GM23338 (cell line): ENCODE results near the gene KLK11. TPM values are rescaled to one million over a fixed set of nuclear protein-coding genes. Genes with fewer than 3 reads are reported as not detected.

ENCODE experiments used
- ATAC-seq: fragments of 200-7000 bp; cut with Tn5 transposase; 3 replicates; pipeline ENCODE4 v1.9.1; 2020
- DNase-seq: peaks from one replicate; pipeline ENCODE4 v3.0.0-alpha.2; 2015; ENCODE audit warnings: low spot score
- H2AFZ ChIP-seq: fragments of 200-600 bp; sonication (generic); 2 replicates; pipeline ENCODE4 v1.8.0; 2016; ENCODE audit warnings: antibody characterized with exemption, mild to moderate bottlenecking, moderate library complexity
- H3F3A ChIP-seq: fragments of 200-600 bp; sonication (generic); replicated peaks from 2 replicates; pipeline ENCODE4 v1.8.0; 2017; ENCODE audit warnings: antibody characterized with exemption, mixed run types, low read depth
- H3K27ac ChIP-seq: fragments of 200-600 bp; sonication (generic); 2 replicates; pipeline ENCODE4 v1.6.1; 2016; ENCODE audit warnings: low read depth
- H3K27me3 ChIP-seq: fragments of 200-600 bp; sonication (generic); 2 replicates; pipeline ENCODE4 v1.8.0; 2016; ENCODE audit warnings: mild to moderate bottlenecking, mixed run types, moderate library complexity; ENCODE audit not compliant: insufficient read depth
- H3K36me3 ChIP-seq: fragments of 200-600 bp; sonication (generic); 2 replicates; pipeline ENCODE4 v1.8.0; 2016; ENCODE audit warnings: mild to moderate bottlenecking; ENCODE audit not compliant: insufficient read depth
- H3K4me1 ChIP-seq: fragments of 200-600 bp; sonication (generic); 2 replicates; pipeline ENCODE4 v1.8.0; 2016; ENCODE audit warnings: mild to moderate bottlenecking, moderate library complexity; ENCODE audit not compliant: insufficient read depth
- H3K4me2 ChIP-seq: fragments of 200-600 bp; sonication (generic); 2 replicates; pipeline ENCODE4 v1.7.1; 2017; ENCODE audit warnings: mixed run types
- H3K4me3 ChIP-seq: fragments of 200-600 bp; sonication (generic); 2 replicates; pipeline ENCODE4 v1.6.1; 2016; ENCODE audit warnings: mixed run types
- H3K79me2 ChIP-seq: fragments of 200-600 bp; sonication (generic); replicated peaks from 2 replicates; pipeline ENCODE4 v1.8.0; 2017; ENCODE audit warnings: mild to moderate bottlenecking; ENCODE audit not compliant: insufficient read depth
- H3K9me2 ChIP-seq: fragments of 200-600 bp; sonication (generic); 2 replicates; pipeline ENCODE4 v1.8.0; 2017; ENCODE audit not compliant: insufficient read depth
- H4K20me1 ChIP-seq: fragments of 200-600 bp; sonication (generic); replicated peaks from 2 replicates; pipeline ENCODE4 v1.8.0; 2017; ENCODE audit warnings: mild to moderate bottlenecking; ENCODE audit not compliant: insufficient read depth
- H3K27ac Mint-ChIP-seq: 2 replicates; pipeline ENCODE4 v1.8.0; 2020; ENCODE audit warnings: inconsistent platforms, mild to moderate bottlenecking, moderate library complexity, mixed read lengths
- H3K27me3 Mint-ChIP-seq: 3 replicates; pipeline ENCODE4 v1.8.0; 2022; ENCODE audit warnings: low read depth, mild to moderate bottlenecking, moderate library complexity, mixed read lengths, inconsistent platforms; ENCODE audit not compliant: insufficient read depth, poor library complexity
- H3K36me3 Mint-ChIP-seq: 3 replicates; pipeline ENCODE4 v1.8.0; 2021; ENCODE audit warnings: low read depth, mild to moderate bottlenecking, inconsistent platforms, moderate library complexity, mixed read lengths
- H3K4me1 Mint-ChIP-seq: 3 replicates; pipeline ENCODE4 v1.8.0; 2020; ENCODE audit warnings: mild to moderate bottlenecking, inconsistent platforms, mixed read lengths
- H3K4me3 Mint-ChIP-seq: 3 replicates; pipeline ENCODE4 v1.8.0; 2021; ENCODE audit warnings: moderate library complexity, mild to moderate bottlenecking, inconsistent platforms, mixed read lengths
- H3K9me3 Mint-ChIP-seq: 3 replicates; pipeline ENCODE4 v1.8.0; 2020; ENCODE audit warnings: moderate library complexity, mild to moderate bottlenecking, inconsistent platforms, mixed read lengths
- CREB1 ChIP-seq: fragments of 250-450 bp; sonication (Bioruptor Pico); IDR thresholded peaks from 2 replicates; pipeline ENCODE4 v1.5.0; 2020; ENCODE audit warnings: low read depth, mild to moderate bottlenecking, moderate library complexity
- CTCF ChIP-seq, 2 experiments: fragments of 200-600 bp in 1 of 2; sonication (generic) in 1 of 2; conservative IDR thresholded peaks; 2 replicates each; pipeline versions ENCODE4 v1.5.1 to v1.6.1; 2016 to 2017; ENCODE audit warnings: antibody characterized with exemption in 2 of 2, low read depth in 2 of 2, mild to moderate bottlenecking in 2 of 2, moderate library complexity in 1 of 2
- ETS1 ChIP-seq: IDR thresholded peaks from 2 replicates; pipeline ENCODE4 v1.6.1; 2016; ENCODE audit warnings: antibody characterized with exemption
- EZH2 ChIP-seq: fragments of 200-600 bp; sonication (generic); IDR thresholded peaks from one replicate; pipeline ENCODE4 v1.8.0; 2017; ENCODE audit warnings: antibody characterized with exemption, mild to moderate bottlenecking, low read depth; ENCODE audit not compliant: unreplicated experiment
- EZH2phosphoT487 ChIP-seq: fragments of 200-600 bp; sonication (generic); IDR thresholded peaks from one replicate; pipeline ENCODE4 v1.8.1; 2018; ENCODE audit warnings: antibody characterized with exemption; ENCODE audit not compliant: unreplicated experiment
- JUNB ChIP-seq: IDR thresholded peaks from one replicate; pipeline ENCODE4 v1.6.1; 2016; ENCODE audit warnings: antibody characterized with exemption; ENCODE audit not compliant: unreplicated experiment
- NANOG ChIP-seq: IDR thresholded peaks from 2 replicates; pipeline ENCODE4 v1.6.1; 2016; ENCODE audit warnings: antibody characterized with exemption, borderline replicate concordance
- POLR2AphosphoS5 ChIP-seq: IDR thresholded peaks from 2 replicates; pipeline ENCODE4 v1.6.1; 2016; ENCODE audit warnings: antibody characterized with exemption, low read depth
- REST ChIP-seq: IDR thresholded peaks from one replicate; pipeline ENCODE4 v1.6.1; 2018; ENCODE audit warnings: antibody characterized with exemption; ENCODE audit not compliant: unreplicated experiment
- STAT1 ChIP-seq: IDR thresholded peaks from one replicate; pipeline ENCODE4 v1.6.1; 2016; ENCODE audit warnings: antibody characterized with exemption; ENCODE audit not compliant: unreplicated experiment
- ZNF114 ChIP-seq: fragments of 250-450 bp; sonication (Bioruptor Pico); IDR thresholded peaks from 2 replicates; pipeline ENCODE4 v1.5.0; 2020; ENCODE audit warnings: mild to moderate bottlenecking, moderate library complexity
- ZNF331 ChIP-seq: fragments of 250-450 bp; sonication (Bioruptor Pico); IDR thresholded peaks from 2 replicates; pipeline ENCODE4 v1.5.0; 2020; ENCODE audit warnings: low read depth, mild to moderate bottlenecking, moderate library complexity
- ZNF462 ChIP-seq: fragments of 250-450 bp; sonication (Bioruptor Pico); IDR thresholded peaks from 2 replicates; pipeline ENCODE4 v1.5.0; 2020; ENCODE audit warnings: mild to moderate bottlenecking, moderate library complexity
- polyA plus RNA-seq: library from polyadenylated mRNA; unstranded; fragments of >200 nt; fragmentation: Nextera tagmentation; extraction: Ambion mirVana; gene quantifications from 2 replicates; pipeline ENCODE4 v1.2.1, GENCODE V29; 2016
- total RNA-seq: library from RNA; depleted of rRNA; stranded (reverse); fragments of >200 nt; shearing (Covaris generic); gene quantifications from 2 replicates; pipeline ENCODE4 v1.2.3, GENCODE V29; 2014

The KLK11 gene
- total and polyA plus RNA-seq, 2 experiments from 2014 or later = not detected

GRCh38 chr19:51075998-51076397 is 49.6 kb upstream of the KLK11 start:
- no peak overlapping the region for H3K4me3 Mint-ChIP-seq
- no peaks in the 10 kb centered on the region for H3F3A ChIP-seq
- no peaks in the 10 kb centered on the region for H4K20me1 ChIP-seq
- peaks cover 7% of the 10 kb centered on the region for H3K27me3 Mint-ChIP-seq
- H3K27ac Mint-ChIP-seq = no peak overlapping the region
- peaks cover 6% of the 10 kb centered on the region; the same call in 1 of the 2 replicates for H3K4me1 ChIP-seq
- no peaks in the 10 kb centered on the region for H3K36me3 Mint-ChIP-seq
- no peaks in the 10 kb centered on the region for H3K27me3 ChIP-seq
- DNase-seq = no peak
- H3K36me3 ChIP-seq = no peaks in the 10 kb centered on the region
- no peak for ATAC-seq
- no peak overlapping the region for H3K4me3 ChIP-seq
- TF ChIP-seq STAT1 (no peak), ZNF462 (CRISPR knock-in tag) (no peak), EZH2 (no peak), EZH2phosphoT487 (no peak), NANOG (no peak), ZNF114 (CRISPR knock-in tag) (no peak), JUNB (no peak), REST (no peak), CTCF (conservative IDR thresholded peaks at IDR 0.05; ENCODE audit: low read depth in 2 of 2) (no peak), POLR2AphosphoS5 (no peak), CREB1 (no peak), ZNF331 (CRISPR knock-in tag) (no peak), ETS1 (no peak)
- no peak overlapping the region for H3K27ac ChIP-seq
- H3K4me1 Mint-ChIP-seq = peaks cover 12% of the 10 kb centered on the region
- no peaks in the 10 kb centered on the region for H3K9me2 ChIP-seq
- H3K4me2 ChIP-seq = no peak overlapping the region
- H2AFZ ChIP-seq = 0 out of 2 replicates have a peak overlapping the region, but pooled peaks have one; percentile 56
- no peaks in the 10 kb centered on the region for H3K79me2 ChIP-seq
- peaks cover 13% of the 10 kb centered on the region; the same call in 2 of the 3 replicates for H3K9me3 Mint-ChIP-seq
